ENCODE measurements around the gene PARN. TPM values are rescaled to one million over a fixed set of nuclear protein-coding genes. Genes with fewer than 3 reads are reported as not detected.

Gene PARN
- total RNA-seq, 1 experiment from 2014 or later: 56.2 TPM

GRCh38 chr16:14394834-14395233, 235.2 kb downstream of the PARN start:
- no CpG with 5 or more reads among the region's 3 CpGs for WGBS (ENCODE audit: extremely low coverage, insufficient read length, low lambda C conversion rate)
- Histone ChIP-seq H4K91ac (ENCODE audit: insufficient read length, low read depth, low read length) (no peak overlapping the region), H3K9me3 (ENCODE audit: control insufficient read depth, low read depth, low read length) (no peaks in the 10 kb centered on the region), H2AFZ (ENCODE audit: low read length) (no peak overlapping the region), H2BK15ac (ENCODE audit: low read depth, low read length) (no peak overlapping the region), H3K18ac (ENCODE audit: insufficient read length, low read depth, low read length) (no peak overlapping the region), H3K9ac (ENCODE audit: extremely low read depth, insufficient read length, low read length) (no peak overlapping the region), H3K56ac (ENCODE audit: insufficient read length, low read depth, low read length) (no peak overlapping the region), H3K4me2 (ENCODE audit: insufficient read depth, insufficient read length, low read length) (no peak overlapping the region), H3T11ph (ENCODE audit: low read length) (no peak overlapping the region), H2AK5ac (ENCODE audit: insufficient read length, low read length) (no peak overlapping the region), H4K5ac (ENCODE audit: insufficient read length, low read depth, low read length) (no peak overlapping the region), H3K79me1 (ENCODE audit: insufficient read depth, low read depth, low read length, poor library complexity, severe bottlenecking) (no peaks in the 10 kb centered on the region), H2BK12ac (ENCODE audit: insufficient read length, low read depth, low read length) (no peak overlapping the region), H3K14ac (ENCODE audit: insufficient read depth, low read length) (no peak overlapping the region), H3K27me3 (ENCODE audit: insufficient read depth, low read length) (no peaks in the 10 kb centered on the region), H3K4ac (ENCODE audit: low read depth, low read length) (no peak overlapping the region), H2BK20ac (ENCODE audit: low read depth, low read length, poor library complexity, severe bottlenecking) (no peak overlapping the region), H3K4me1 (ENCODE audit: insufficient read depth, low read length) (no peaks in the 10 kb centered on the region), H4K20me1 (ENCODE audit: control insufficient read depth, insufficient read depth, insufficient read length) (no peaks in the 10 kb centered on the region), H2BK5ac (ENCODE audit: insufficient read length, low read length) (no peak overlapping the region), H3K23ac (ENCODE audit: insufficient read length, low read depth, low read length) (no peak overlapping the region), H4K8ac (replicated peaks; ENCODE audit: insufficient read length, low read depth, low read length) (no peak overlapping the region), H2BK120ac (ENCODE audit: low read depth, low read length, poor library complexity, severe bottlenecking) (no peak overlapping the region), H3K27ac (ENCODE audit: insufficient read length, low read depth, low read length) (no peak overlapping the region), H3K23me2 (ENCODE audit: insufficient read length, low read depth, low read length, poor library complexity, severe bottlenecking) (no peaks in the 10 kb centered on the region), H3K79me2 (ENCODE audit: insufficient read depth, low read length) (no peaks in the 10 kb centered on the region)
- no peaks in the 10 kb centered on the region for H3K27me3 Mint-ChIP-seq (ENCODE audit: low read depth)
- H3K36me3 Mint-ChIP-seq (ENCODE audit: insufficient read depth in 1 of 3, low read depth in 3 of 3): no peaks in the 10 kb centered on the region
- no peak overlapping the region for H3K4me3 Mint-ChIP-seq
- no peak for DNase-seq
- H3K4me1 Mint-ChIP-seq: peaks cover 6 to 8% of the 10 kb centered on the region in 2 experiments
- no peak for TF ChIP-seq CTCF (conservative IDR thresholded peaks at IDR 0.05)
- H3K27ac Mint-ChIP-seq: no peak overlapping the region
- no peaks in the 10 kb centered on the region for H3K9me3 Mint-ChIP-seq
